A673 (cell line): ENCODE results near the gene ELMOD3. TPM values are rescaled to one million over a fixed set of nuclear protein-coding genes. Genes with fewer than 3 reads are reported as not detected.

Source experiments
- BruUV-seq: library from RNA; stranded (reverse); fragments of 400-500 nt; replicated peaks from 2 replicates; lab custom pipeline; 2021; lab: Mats Ljungman, UMichigan
- CTCF ChIA-PET: fragments of 300-600 bp; sonication (Branson Sonifier 250); formaldehyde crosslinking; loops from one replicate; lab custom pipeline; 2022; ENCODE audit warnings: antibody characterized with exemption; lab: Charles Lee
- POLR2A ChIA-PET: fragments of 300-600 bp; sonication (Branson Sonifier 250); formaldehyde crosslinking; loops from one replicate; lab custom pipeline; 2022; ENCODE audit warnings: antibody characterized with exemption; ENCODE audit not compliant: low non-redundant PET; lab: Charles Lee
- DNase-seq: peaks from one replicate; pipeline ENCODE4 v3.0.0-alpha.2; 2015; ENCODE audit warnings: low spot score
- H3K27ac ChIP-seq: fragments of 200-600 bp; sonication (generic); 2 replicates; pipeline ENCODE4 v1.5.1; 2016; ENCODE audit warnings: mixed run types, low read depth, mild to moderate bottlenecking, mixed read lengths, antibody characterized with exemption, low read length; ENCODE audit not compliant: poor library complexity, severe bottlenecking
- H3K27me3 ChIP-seq: fragments of 200-600 bp; sonication (generic); replicated peaks from 2 replicates; pipeline ENCODE4 v1.6.1; 2017; ENCODE audit warnings: mixed run types, low read depth, mild to moderate bottlenecking, mixed read lengths, antibody characterized with exemption, low read length; ENCODE audit not compliant: insufficient read depth, poor library complexity
- H3K36me3 ChIP-seq: fragments of 200-600 bp; sonication (generic); 2 replicates; pipeline ENCODE4 v1.6.1; 2016; ENCODE audit warnings: mixed run types, mild to moderate bottlenecking, mixed read lengths, antibody characterized with exemption, low read length; ENCODE audit not compliant: insufficient read depth, poor library complexity, severe bottlenecking
- H3K4me1 ChIP-seq: fragments of 200-600 bp; sonication (generic); 2 replicates; pipeline ENCODE4 v1.6.1; 2017; ENCODE audit warnings: mixed run types, mild to moderate bottlenecking, mixed read lengths, antibody characterized with exemption, low read length; ENCODE audit not compliant: insufficient read depth, poor library complexity, severe bottlenecking
- H3K4me3 ChIP-seq: fragments of 200-600 bp; sonication (generic); 2 replicates; pipeline ENCODE4 v1.5.1; 2016; ENCODE audit warnings: low read depth, mixed run types, mild to moderate bottlenecking, mixed read lengths, low read length; ENCODE audit not compliant: poor library complexity, severe bottlenecking
- H3K9me3 ChIP-seq: fragments of 200-600 bp; sonication (generic); 2 replicates; pipeline ENCODE4 v1.6.1; 2016; ENCODE audit warnings: mixed run types, low read depth, mild to moderate bottlenecking, mixed read lengths, antibody characterized with exemption, low read length; ENCODE audit not compliant: poor library complexity, severe bottlenecking
- EZH2 ChIP-seq: fragments of 200-600 bp; sonication (generic); IDR thresholded peaks from 2 replicates; pipeline ENCODE4 v1.6.1; 2017; ENCODE audit warnings: borderline replicate concordance, low read depth, mild to moderate bottlenecking, mixed read lengths, antibody characterized with exemption, low read length; ENCODE audit not compliant: poor library complexity, severe bottlenecking
- intact Hi-C: fragments of 100-400 bp; cut with micrococcal nuclease; formaldehyde crosslinking; loops from one replicate; pipeline ENCODE4 v1.10.0; 2022; ENCODE audit not compliant: unreplicated experiment
- total RNA-seq: library from RNA; stranded (reverse); gene quantifications from 2 replicates; pipeline ENCODE4 v1.2.3, GENCODE V29; 2021
- TF ChIP-seq, protein P1 (sequence below): fragments of 300-800, 200-600 bp; sonication (generic); conservative IDR thresholded peaks from 2 replicates; pipeline ENCODE4 v1.5.1; 2017; ENCODE audit warnings: low read depth, mild to moderate bottlenecking, antibody characterized with exemption, low read length, moderate library complexity, mixed read lengths

Gene ELMOD3
- total RNA-seq, 1 experiment from 2014 or later, result 13.0 TPM

DNA sequence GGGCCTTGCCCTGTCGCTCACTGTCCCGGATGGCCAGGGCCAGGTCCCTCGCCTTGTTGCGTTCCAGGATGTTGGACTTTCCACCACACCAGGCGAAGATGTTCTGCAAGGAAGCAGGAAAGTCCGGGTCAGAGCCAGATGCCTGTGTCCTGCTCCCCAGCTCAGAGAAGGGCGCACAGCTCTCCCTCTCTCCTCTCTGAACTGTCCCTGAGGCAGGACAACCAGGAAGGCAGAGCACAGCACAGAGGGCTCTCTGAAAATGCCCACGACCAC is 44.5 kb downstream of the ELMOD3 start:
- ChIA-PET POLR2A (no interaction called here), CTCF (no interaction called here)
- no TSS peak for BruUV-seq
- peaks cover 12% of the 10 kb centered on the region for H3K36me3 ChIP-seq
- no peak overlapping the region for H3K27ac ChIP-seq
- no peaks in the 10 kb centered on the region for H3K9me3 ChIP-seq
- no peak for TF ChIP-seq EZH2
- TF ChIP-seq, protein P1, sequence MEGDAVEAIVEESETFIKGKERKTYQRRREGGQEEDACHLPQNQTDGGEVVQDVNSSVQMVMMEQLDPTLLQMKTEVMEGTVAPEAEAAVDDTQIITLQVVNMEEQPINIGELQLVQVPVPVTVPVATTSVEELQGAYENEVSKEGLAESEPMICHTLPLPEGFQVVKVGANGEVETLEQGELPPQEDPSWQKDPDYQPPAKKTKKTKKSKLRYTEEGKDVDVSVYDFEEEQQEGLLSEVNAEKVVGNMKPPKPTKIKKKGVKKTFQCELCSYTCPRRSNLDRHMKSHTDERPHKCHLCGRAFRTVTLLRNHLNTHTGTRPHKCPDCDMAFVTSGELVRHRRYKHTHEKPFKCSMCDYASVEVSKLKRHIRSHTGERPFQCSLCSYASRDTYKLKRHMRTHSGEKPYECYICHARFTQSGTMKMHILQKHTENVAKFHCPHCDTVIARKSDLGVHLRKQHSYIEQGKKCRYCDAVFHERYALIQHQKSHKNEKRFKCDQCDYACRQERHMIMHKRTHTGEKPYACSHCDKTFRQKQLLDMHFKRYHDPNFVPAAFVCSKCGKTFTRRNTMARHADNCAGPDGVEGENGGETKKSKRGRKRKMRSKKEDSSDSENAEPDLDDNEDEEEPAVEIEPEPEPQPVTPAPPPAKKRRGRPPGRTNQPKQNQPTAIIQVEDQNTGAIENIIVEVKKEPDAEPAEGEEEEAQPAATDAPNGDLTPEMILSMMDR, result no peak
- H3K27me3 ChIP-seq, result no peaks in the 10 kb centered on the region
- no peak for DNase-seq
- no peak overlapping the region for H3K4me3 ChIP-seq
- intact Hi-C loops, result no loop called here
- H3K4me1 ChIP-seq, result no peaks in the 10 kb centered on the region

DNA sequence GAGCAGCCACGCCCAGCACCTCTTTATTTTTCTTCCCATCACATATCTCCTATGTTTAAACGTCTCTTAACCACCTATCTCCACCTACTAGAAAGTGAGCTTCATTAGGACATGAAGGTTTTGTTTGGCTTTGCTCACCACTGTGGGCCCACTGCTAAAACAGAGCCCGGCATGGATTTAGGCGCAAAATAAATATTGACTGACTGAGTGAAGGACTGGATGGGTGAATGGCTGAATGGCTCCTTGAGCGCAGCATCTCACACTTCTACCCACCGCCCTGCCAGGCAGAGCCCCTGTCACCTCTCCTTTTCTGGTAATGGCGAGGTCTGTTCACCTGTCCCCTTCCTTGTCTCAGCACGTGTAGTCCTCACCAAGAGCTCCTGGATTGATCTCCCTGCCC is 45.5 kb downstream of the ELMOD3 start:
- no peak overlapping the region for H3K4me3 ChIP-seq
- BruUV-seq, result no TSS peak
- intact Hi-C loops, result no loop called here
- peaks cover 4% of the 10 kb centered on the region for H3K4me1 ChIP-seq
- no peaks in the 10 kb centered on the region for H3K27me3 ChIP-seq
- POLR2A ChIA-PET, result no interaction called here
- peaks cover 15% of the 10 kb centered on the region for H3K36me3 ChIP-seq
- no peaks in the 10 kb centered on the region for H3K9me3 ChIP-seq
- no peak overlapping the region for H3K27ac ChIP-seq
- CTCF ChIA-PET, result no interaction called here
- no peak for DNase-seq
- no peak for TF ChIP-seq EZH2
- TF ChIP-seq, protein P1, result no peak

DNA sequence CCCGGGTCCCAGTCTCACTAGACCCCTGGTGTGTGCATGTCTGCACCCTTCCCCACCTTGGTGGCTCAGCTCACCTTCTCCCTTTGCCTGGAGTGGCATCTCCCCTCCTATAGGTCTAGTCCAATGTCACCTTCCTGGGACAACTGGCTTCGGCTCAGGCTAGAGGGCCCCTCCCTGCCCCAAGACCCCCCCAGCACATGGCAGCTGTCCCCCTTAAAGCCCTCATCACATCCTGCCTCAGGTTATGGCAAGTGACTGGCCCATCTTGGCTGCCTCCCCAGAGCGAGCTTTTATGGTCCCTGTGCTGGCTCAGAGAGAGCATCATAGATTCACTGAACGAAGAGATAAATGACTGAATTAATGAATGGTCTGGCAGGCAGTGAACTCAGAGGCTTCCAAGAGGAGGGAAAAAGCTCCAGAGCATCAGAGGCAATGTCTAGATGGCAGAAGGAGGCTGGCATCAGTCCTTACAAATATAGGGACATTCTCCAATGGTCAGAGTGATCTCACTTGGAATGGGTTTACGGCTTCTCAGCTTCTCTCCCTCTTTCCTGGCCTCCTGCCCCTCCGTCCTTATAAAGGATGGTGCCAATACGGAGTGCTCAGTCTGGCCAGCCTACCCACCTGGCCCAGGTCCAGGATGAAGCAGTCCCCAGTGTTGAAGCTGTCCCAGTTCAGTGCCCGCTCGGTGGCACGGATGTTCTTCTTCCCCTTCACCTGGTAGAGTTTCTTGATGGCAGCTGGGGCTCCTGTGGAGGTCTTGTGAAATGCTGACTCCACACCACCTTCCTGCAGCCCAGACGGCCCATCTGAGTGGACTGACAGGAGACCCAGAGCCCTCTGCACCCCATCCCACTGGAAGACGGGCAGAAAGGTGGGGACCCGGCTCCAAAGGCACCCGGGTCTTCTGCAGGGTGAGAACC is 46.2 kb downstream of the ELMOD3 start:
- TF ChIP-seq, protein P1, result no peak
- no peak for TF ChIP-seq EZH2
- H3K4me1 ChIP-seq, result peaks cover 6% of the 10 kb centered on the region
- ChIA-PET POLR2A (interaction anchor here (0.6 kb wide), 1 partner anchor 327 kb away, joined by 3 read pairs; no protein-coding TSS in a partner anchor), CTCF (no interaction called here)
- no peaks in the 10 kb centered on the region for H3K27me3 ChIP-seq
- peaks cover 15% of the 10 kb centered on the region for H3K36me3 ChIP-seq
- intact Hi-C loops, result no loop called here
- no TSS peak for BruUV-seq
- no peak overlapping the region for H3K4me3 ChIP-seq
- H3K9me3 ChIP-seq, result no peaks in the 10 kb centered on the region
- no peak overlapping the region for H3K27ac ChIP-seq
- DNase-seq, result no peak
